Activated T-cell treated with anti-CD3 and anti-CD28 coated beads, Interleukin-2, amount 50 U/mL, for 48 hours (primary cell): ENCODE results near the gene THOC2.
"Not testable (repeated sequence)": the region's sequence is repeated elsewhere in the genome, so short reads cannot be mapped to it uniquely, and the experiment has no call there.

Experiments used
- DNase-seq, 2 experiments: peaks; one replicate each; pipeline ENCODE4 v3.0.0-alpha.2; 2020

THOC2 gene

DNA sequence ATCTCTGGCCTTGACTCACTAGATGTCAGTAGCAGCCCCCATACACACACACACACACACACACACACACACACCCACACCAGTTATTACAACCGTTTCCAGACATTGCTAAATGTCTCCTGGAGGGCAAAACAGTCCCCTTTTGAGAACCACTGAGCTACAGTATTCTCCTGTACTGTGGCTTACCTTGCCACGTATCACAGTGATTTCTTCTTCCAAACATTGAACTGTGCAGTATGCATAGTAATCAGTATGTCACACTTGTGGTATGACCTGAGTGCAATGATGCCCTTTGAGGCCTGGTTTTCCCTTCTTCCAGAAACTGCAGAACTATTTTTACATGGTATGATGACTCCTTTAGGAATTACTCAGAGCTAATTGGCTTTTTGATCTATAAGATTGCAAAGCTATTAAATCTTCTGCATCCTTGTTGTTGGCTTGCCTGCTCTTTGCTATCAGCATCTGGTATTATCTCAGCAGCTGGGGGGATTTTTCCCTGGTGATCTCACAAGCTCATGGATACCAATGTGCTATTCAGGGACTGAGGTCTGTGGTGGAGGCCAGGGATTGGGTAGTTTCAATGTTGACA lies 3.6 kb upstream of the THOC2 start:
- no peak for DNase-seq

DNA sequence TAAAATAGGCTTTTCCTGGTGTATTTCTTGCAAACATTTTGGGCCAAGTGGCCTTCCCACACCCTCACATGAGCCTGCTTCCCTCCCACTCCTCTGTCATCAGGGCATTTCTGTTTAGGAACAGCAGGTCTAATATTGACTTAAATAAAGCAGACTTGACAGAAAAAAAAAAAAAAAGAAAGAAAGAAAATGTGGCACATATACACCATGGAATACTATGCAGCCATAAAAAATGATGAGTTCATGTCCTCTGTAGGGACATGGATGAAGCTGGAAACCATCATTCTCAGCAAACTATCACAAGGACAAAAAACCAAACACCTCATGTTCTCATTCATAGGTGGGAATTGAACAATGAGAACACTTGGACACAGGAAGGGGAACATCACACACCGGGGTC lies 2.3 kb upstream of the THOC2 start:
- DNase-seq = not testable (repeated sequence)

DNA sequence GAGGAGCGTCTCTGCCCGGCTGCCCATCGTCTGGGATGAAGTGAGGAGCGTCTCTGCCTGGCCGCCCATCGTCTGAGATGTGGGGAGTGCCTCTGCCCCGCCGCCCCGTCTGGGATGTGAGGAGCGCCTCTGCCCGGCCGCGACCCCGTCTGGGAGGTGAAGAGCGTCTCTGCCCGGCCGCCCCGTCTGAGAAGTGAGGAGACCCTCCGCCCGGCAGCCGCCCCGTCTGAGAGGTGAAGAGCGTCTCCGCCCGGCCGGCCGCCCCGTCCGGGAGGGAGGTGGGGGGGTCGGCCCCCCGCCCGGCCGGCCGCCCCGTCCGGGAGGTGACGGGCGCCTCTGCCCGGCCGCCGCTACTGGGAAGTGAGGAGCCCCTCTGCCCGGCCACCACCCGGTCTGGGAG lies 1.2 kb upstream of the THOC2 start:
- DNase-seq = not testable (repeated sequence)

DNA sequence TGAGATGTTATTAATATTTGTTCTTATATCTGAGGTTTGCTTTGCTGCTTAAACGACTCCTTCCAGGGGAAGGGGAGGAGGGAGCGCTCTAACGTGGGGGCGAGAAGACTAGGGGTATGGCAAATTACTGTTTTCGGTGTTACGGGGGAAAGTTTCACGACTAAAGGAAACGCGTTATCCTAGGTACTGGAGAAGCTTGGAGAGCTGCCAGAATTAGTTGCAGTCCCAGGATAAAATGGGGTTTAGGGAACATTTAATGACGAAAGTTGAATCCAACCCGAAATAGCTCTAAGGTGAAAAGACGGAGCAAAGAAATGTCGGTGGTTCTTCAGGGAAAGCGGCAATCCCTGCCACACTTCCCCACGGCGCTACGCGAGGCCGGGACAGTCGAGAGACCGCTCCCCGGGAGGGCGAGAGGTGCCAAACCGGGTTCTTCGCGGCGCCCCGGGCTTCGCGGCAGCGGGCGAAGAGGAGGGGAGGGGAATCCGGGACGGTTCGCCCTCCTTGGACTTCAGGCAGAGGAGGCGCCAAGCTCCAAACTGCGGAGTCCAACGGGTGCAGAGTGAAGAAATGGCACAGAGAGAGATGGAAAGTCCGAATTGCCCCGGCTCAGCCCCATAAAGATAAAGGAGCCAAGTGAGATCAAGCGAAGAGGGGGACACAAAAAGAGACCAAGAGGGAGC lies 724 bp downstream of the THOC2 start:
- DNase-seq = peak; percentile 20 to 31

DNA sequence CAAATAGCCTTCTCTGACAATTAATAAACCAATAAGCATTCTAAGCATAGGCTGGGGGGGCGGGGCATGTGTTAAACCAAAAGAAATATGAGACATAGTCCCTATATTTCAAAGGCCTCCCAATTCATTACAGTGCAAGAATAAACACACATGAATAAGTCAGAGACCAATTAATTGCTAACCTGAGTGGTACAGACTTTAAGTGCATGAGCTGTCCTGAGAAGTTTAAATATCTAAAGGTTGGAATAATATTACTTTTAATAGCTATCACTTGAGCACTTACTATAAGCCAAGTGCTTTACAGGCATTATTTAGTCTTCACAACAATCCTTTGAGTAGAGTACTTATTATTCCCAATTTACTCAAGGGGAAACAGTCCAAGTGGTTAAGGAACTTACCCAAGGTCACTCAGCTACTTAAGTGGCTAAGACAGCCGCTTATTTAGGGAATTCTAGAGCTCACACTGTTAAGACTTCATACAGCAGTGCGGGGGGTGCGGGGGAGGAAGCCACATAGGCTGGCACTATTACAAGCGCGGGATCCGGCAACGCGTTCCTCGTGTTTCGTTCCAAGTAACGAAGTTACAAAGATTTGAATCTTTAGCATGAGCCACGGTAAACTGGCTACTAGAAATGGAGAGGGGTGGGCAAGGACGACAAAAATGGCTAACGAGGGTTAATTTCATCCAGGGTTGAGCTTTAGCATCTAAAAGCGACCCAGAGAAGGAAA lies 1.4 kb downstream of the THOC2 start:
- peak; percentile 28 to 31 for DNase-seq

DNA sequence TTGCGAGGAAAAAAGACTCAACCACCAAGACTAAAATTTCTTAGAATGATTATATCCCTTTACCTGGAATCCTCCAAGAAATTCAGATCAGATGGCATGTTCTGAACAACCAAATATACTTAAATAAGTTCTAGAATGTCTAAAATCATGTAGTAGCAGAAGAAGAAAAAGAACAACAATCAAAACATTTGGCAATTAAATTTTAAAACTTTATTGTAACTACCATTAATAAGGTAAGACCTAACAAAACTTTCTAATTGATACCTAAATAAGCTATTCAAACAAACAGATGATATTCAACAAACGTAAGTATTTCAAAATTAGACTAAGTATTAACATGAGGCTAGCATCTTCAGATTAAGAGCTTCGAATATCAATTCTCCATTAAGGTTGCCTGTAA lies 4.3 kb downstream of the THOC2 start:
- DNase-seq = no peak

DNA sequence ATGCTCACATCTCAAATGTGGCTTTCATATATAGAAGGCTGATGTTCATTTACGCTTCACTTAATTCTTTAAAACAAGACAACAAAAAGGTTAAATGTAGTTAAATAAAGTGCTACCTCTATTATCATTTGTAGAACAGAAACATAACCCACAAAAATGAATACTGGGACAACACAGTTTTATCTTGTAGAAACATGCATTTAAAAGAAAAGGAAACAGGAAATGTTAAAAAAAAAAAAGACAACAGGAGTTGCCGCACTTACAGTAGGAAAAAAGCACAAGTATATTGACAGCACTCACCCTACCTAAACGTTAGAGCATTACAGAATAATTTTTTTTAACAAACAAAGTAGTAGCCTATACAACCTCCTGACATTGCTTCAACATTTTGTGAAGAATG lies 4.8 kb downstream of the THOC2 start:
- no peak for DNase-seq

DNA sequence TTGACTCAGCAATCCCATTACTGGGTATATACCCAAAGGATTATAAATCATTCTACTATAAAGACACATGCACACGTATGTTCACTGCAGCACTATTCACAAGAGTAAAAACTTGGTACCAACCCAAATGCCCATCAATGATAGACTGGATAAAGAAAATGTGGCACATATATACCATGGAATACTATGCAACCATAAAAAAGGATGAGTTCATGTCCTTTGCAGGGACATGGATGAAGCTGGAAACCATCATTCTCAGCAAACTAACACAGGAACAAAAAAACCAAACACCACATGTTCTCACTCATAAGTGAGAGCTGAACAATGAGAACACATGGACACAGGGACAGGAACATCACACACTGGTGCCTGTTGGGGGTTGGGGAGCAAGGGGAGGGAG lies 10.7 kb downstream of the THOC2 start:
- DNase-seq = not testable (repeated sequence)

DNA sequence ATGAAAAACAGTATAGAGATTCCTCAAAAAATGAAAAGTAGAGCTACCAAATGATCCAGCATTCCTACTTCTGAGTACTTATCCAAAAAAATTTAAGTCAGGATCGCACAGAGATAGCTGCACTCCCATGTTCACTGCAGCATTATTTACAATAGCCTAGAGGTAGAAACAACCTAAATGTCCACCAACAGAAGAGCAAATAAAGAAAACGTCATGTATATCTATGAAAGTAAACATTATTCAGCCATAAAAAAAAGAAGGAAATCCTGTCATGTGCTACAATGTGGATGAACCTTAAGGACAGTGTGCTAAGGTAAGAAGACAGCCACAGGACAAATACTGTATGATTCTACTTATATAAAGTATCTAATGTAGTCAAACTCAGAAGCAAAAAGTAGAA lies 12.4 kb downstream of the THOC2 start:
- DNase-seq = no peak

DNA sequence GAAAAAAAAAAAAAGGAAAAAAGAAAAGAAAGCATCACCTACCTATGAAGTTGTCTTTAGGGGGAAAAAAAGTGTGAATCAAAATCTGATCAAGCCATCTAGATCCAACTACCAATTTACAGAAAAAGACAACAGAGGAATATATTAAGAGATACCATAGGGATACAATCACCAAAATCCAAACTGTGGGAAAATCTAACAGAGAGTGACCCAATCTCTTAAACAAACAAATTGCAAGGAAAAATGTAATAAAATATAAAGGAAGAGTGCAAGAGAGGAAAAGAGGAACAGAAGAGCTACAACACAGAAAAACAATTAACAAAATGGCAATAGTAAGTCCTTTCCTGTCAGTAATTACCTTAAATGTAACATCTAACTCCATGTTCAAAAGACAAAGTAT lies 19.0 kb downstream of the THOC2 start:
- DNase-seq = no peak

DNA sequence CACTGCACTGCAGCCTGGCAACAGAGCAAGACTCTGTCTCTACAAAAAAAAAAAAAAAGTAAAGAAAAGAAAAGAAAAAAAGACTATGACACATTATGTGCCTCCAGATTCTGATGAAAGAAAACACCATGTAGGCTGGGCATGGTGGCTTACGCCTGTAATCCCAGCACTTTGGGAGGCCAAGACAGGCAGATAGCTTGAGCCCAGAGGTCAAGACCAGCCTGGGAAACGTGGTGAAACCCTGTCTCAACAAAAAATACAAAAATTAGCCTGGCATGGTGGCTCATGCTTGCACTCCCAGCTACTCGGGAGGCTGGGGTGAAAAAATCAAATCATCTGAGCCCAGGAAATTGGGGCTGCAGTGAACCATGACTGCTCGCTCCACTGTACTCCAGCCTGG lies 19.4 kb downstream of the THOC2 start:
- no peak for DNase-seq

DNA sequence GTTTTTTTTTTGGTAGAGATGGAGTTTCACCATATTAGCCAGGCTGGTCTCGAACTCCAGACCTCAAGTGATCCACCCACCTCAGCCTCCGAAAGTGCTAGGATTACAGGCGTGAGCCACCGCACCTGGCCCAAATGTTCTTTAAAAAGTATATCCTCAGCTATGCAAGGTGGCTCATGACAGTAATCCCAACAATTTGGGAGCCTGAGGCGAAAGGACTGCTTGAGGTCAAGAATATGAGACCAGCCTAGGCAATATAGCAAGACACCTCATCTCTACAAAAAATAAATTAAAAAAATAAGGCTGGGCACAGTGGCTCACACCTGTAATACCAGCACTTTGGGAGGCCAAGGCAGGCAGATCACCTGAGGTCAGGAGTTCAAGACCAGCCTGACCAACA lies 21.7 kb downstream of the THOC2 start:
- DNase-seq = not testable (repeated sequence)

DNA sequence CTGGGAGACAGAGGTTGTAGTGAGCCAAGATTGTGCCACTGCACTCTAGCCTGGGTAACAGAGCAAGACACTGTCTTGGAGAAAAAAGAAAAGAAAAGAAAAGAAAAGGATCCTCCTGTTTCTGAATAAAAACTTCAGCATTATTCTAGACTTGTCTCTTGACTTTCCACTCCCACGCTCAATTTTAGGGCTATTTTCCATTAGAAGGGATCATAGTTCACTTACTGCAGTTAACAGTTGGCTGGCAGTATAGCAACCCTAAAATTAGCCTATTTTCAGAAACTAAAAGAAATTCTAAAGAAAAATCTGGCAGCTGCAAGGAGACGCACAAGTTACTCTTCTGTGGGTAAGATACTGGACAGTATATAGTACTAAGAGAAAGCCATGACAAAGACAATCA lies 28.1 kb downstream of the THOC2 start:
- DNase-seq = no peak

DNA sequence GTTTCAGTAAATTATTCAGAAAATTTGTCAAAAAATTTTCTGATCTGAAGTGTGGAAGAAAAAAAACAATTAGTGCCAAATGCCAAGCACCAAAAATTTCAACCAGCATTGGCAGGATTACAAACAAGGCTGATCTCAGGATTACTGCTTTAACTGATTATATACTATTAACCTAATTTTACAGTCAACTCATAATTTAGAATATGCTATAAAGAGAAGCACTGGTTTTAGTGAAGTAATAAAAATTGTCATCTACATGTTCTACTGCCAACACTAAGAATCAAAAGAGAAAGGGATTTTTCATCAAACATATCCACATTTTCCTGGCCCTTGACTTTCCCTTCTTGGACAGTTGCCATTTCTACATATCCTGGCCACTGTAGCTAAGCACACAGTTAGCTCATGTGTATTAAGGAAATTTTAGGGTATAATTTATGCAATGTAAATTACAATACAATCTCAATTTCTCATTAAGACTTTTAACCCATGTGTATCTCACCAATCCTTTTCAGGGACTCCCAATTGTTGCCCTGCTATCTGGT lies 33.8 kb downstream of the THOC2 start:
- DNase-seq = no peak

DNA sequence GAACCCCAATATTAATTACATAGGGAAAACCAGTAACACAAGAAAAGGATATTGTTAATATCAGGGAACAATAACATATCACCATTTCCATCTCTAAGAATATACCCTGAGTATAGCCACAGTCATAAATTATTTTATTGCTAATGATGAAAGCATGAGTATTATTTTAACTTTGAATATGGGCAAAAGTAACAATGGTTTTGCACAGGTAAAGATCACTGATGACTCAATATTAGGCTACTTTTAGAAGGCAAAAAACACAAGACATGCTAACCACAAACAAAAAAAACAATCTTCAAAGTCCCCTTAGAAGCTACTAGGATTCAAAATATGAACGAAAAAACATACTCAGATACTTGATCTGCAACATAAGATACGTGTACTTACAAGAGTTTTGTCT lies 36.5 kb downstream of the THOC2 start:
- DNase-seq = no peak

DNA sequence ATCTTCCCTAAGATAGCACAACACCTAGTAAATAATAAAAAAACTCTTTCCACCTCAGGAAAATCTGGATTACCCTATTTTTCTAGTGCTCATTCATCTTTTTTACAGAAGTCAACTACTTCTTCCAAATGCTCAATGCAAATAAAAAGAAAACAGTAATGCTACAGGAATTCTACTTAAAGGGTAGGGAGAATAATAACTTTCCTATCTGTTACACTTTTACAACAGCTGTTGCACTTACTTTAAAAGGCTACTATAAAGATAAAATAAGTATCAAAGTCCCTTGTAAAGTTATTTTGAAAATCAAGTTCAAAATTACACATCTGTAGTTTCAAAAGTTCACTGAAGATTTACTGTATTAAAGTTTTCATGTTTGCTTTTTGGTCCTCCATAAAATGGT lies 37.6 kb downstream of the THOC2 start:
- DNase-seq = no peak

DNA sequence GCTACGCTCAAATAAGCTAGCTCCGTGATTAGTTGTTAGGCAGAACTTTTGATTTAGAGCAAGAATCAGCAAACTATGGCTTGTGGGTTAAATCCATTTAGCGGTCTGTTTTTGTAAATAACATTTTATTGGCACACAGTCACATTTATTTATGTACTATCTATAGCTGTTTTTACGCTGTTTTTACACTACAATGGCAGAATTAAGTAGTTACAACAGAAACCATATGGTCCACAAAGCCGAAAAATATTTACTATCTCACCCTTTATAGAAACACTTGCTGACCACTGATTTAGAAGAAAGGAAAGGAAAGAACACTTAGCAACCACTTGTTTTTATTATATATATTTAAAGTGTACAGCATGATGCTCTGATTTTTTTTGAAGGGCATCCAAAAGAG lies 41.1 kb downstream of the THOC2 start:
- DNase-seq = no peak

DNA sequence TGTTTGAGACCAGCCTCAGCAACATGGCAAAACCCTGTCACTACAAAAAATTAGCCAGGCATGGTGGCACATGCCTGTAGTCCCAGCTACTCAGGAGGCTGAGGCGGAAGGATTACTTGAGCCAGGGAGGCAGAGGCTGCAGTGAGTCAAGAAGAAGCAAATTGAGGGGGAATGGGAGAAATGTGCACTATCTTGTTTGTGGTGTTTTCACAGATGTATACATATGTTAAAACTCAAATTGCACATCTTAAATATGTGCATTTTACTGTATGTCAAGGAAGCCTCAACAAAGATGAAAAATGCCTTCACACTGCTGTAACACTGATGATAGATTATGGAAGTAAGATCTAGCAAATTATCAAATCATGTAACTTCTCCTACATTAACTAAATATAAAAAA lies 44.3 kb downstream of the THOC2 start:
- DNase-seq = no peak

DNA sequence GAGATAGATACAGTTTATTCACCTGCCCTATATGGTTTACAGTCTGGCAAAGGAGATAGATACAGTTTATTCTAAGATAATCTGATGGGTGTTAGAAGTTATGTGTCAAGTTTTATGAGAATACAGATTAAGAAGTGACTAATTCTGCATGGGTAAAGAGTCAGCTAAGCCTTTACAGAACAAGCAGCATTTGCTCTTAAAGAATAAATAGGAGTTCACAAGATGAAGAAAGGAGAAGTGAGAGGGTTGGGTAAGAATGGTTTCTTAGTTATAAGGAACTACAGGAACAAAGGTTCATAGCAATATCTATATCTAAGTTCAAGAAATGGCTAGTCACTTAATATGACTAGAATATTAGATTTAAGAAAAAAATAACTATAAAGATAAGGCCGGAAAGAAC lies 47.6 kb downstream of the THOC2 start:
- DNase-seq = no peak

DNA sequence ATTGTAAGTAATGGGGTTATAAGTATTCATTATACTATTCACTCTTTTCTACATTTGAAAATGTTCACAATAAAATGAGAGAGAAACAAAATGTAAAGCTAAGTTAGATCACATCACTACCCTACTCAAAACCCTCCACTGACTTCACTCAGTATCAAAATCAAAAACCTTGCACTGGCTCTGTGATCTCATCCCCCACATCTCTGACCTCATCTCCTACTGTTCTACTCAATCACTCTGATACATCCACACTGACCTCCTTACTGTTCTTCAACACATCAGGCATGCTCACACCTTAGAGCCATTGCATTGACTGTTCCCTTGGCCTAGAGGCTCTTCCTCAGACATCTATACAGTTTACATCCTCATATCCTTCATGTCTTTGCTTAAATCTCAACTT lies 50.7 kb downstream of the THOC2 start:
- no peak for DNase-seq

DNA sequence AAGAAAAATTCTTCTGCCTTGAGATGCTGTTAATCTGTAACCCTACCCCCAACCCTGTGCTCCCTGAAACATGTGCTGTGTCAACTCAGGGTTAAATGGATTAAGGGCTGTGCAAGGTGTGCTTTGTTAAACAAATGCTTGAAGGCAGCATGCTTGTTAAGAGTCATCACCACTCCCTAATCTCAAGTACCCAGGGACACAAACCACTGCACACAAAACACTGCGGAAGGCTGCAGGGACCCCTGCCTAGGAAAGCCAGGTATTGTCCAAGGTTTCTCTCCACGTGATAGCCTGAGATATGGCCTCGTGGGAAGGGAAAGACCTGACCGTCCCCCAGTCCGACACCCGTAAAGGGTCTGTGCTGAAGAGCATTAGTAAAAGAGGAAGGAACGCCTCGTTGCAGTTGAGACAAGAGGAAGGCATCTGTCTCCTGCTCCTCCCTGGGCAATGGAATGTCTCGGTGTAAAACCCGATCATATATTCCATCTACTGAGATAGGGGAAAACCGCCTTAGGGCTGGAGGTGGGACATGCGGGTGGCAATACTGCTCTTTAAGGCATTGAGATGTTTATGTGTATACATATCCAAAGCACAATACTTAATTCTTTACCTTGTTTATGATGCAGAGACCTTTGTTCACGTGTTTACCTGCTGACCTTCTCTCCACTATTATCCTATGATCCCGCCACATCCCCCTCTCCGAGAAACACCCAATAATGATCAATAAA lies 53.0 kb downstream of the THOC2 start:
- DNase-seq = not testable (repeated sequence)

DNA sequence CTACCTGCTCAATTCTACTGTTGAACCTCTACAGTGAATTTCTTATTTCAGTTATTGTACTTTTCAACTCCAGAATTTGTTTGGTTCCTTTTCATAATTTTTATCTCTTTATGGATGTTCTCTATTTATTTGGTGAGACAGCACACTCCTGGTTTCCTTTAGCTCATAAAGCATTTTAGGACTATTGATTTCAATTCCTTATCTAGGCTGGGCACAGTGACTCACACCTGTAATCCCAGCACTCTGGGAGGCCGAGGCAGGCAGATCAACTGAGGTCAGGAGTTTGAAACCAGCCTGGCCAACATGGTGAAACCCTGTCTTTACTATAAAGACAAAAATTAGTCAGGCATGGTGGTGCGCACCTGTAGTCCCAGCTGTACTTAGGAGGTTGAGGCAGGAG lies 57.7 kb downstream of the THOC2 start:
- no peak for DNase-seq

DNA sequence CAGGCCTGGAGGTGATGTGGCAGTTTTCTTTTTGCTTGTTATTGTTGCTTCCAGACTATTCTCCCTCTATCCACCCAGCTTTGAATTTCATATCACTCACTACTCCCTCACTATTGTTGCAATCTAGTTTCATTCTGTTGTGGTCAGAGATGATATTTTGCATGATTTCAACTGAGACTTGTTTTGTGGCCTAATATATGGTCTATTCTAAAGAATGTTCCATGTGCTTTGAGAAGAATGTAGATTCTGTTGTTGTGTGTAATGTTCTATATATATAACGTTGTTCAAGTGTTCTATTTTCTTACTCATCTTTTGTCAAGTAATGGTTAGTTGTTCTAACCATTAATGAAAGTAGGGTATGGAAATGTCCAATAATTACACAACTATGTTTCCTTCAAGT lies 59.0 kb downstream of the THOC2 start:
- DNase-seq = no peak

DNA sequence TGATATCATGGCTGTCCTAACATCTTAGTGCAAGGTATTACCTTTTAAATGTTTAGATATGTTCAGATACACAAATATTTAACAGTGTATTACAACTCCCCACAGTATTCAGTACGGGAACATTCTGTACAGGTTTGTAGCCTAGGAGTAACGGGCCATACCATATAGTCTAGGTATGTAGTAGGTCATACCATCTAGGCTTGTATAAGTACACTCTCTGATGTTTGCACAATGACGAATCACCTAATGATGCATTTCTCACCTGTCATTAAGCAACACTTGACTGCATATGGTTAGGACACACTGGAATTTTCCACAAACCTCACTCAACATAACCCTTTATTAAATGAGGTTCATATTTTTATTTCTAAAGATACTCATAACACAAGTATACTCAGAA lies 67.7 kb downstream of the THOC2 start:
- DNase-seq = no peak
